ENCODE data around the gene GLT1D1.

DNA sequence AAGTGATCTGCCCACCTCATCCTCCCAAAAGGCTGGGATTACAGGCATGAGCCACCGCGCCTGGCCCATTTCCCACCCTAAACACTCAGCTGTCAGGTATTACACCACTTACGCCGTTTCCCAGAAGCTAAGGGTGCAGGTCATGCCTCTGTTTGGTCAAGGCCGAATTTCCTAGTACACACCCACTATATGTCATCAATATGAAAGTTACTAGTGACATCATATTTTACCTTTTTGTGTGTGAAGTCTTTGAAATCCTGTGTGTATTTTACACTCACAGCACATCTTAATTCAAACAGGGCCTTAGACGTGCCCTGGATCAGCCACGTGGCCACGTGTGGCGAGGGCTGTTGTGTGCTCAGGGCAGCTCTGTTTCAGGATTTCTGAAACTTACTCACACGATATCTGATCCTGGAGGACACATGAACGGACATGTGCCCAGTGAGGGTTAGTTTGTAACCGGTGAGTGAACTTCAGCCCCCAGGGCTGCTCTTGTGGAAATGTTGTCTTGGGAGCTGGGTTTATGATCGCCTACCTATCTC lies 51.8 kb downstream of the GLT1D1 start:
- no peak for TF ChIP-seq POLR2AphosphoS5 (IDR thresholded peaks at IDR 0.05; ENCODE audit: low read depth, low read length)
- TF ChIP-seq, protein P1, sequence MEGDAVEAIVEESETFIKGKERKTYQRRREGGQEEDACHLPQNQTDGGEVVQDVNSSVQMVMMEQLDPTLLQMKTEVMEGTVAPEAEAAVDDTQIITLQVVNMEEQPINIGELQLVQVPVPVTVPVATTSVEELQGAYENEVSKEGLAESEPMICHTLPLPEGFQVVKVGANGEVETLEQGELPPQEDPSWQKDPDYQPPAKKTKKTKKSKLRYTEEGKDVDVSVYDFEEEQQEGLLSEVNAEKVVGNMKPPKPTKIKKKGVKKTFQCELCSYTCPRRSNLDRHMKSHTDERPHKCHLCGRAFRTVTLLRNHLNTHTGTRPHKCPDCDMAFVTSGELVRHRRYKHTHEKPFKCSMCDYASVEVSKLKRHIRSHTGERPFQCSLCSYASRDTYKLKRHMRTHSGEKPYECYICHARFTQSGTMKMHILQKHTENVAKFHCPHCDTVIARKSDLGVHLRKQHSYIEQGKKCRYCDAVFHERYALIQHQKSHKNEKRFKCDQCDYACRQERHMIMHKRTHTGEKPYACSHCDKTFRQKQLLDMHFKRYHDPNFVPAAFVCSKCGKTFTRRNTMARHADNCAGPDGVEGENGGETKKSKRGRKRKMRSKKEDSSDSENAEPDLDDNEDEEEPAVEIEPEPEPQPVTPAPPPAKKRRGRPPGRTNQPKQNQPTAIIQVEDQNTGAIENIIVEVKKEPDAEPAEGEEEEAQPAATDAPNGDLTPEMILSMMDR (IDR thresholded peaks at IDR 0.05 in 2 of 3, conservative IDR thresholded peaks at IDR 0.05 in 1 of 3; ENCODE audit: borderline replicate concordance in 1 of 3, insufficient read depth in 1 of 3, low read depth in 2 of 3, low read length in 2 of 3) = no peak
